T-helper 2 cell treated with Interferon-gamma antibody and Interleukin-4, amounts not matched to agents 100 ng/mL and 5 ng/mL, for 36 hours (primary cell): ENCODE results near the gene TMPRSS2. TPM values are rescaled to one million over a fixed set of nuclear protein-coding genes. Genes with fewer than 3 reads are reported as not detected.

Source experiments
- intact Hi-C: fragments of 100-400 bp; cut with micrococcal nuclease; formaldehyde crosslinking; loops from one replicate; pipeline ENCODE4 v1.15.1; 2023
- total RNA-seq: library from RNA; stranded (reverse); gene quantifications from 2 replicates; pipeline ENCODE4 v1.2.3, GENCODE V29; 2022

The TMPRSS2 gene
- total RNA-seq: not detected in 2 replicates

DNA sequence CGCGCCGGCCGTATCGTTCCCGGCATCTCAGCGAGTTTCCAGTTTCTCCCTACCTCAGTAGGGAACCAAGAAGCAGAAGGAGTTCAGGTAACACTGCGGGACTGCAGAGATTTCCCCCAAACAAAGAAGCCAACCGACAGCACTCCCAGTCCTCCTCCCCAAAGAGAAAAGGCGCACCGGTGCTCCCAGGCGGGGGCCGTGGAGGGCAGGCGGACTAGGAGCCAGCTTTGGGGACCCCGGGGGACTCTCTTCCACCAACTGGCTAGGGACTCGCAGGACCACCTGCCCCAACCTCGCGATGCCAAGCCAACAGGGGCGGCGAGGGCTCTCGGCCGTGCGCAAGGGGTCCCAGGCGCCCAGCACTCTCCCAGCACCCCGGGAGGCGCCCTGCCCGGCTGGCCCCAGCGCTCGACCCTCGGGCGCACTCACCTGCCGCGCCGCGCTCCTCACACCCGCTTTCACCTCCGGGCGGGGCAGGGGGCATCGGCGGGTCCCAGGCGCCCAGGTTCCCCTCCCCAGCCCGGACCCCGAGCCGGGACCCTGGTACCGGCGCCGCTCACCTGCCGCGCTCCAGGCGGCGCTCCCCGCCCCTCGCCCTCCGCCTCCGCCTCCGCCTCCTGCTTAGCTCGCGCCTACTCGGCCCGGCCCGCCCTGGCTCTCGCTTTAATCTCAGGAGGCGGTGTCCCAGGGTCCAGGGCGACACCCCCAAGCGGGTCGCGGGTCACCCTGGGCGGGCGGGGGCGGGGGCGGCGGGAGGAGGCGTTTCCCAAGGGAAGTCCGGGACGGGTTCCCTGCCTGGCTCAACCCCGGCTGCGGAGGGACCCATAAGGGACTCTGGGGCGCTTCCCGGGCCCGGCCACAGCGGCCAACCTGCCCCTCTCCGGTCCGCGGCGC lies at the start of gene TMPRSS2:
TSS of gene TMPRSS2 (minus strand) at position 638 of the 894 bp plus-strand sequence. CDS start 10,025 bp downstream, outside the sequence.
- intact Hi-C loops: no loop called here

DNA sequence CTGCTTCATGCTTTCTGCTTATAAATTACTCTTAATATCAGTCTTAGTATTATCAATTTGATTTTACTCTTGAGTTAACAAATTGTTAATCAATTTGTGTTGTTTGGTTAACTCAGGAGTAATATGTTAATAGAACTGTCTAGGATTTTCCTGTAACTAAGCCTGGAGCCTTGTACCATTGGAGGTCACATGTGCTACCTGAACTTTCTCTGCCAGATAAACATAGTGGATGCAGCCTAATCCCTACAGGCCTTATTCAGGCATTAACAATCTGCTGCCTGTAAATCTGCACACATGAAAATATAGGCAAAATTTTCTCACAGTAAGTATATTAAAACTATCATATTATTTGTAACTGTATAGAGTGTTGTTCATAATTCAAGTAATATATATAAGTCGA lies 47.1 kb upstream of the TMPRSS2 start:
- intact Hi-C loops: no loop called here

DNA sequence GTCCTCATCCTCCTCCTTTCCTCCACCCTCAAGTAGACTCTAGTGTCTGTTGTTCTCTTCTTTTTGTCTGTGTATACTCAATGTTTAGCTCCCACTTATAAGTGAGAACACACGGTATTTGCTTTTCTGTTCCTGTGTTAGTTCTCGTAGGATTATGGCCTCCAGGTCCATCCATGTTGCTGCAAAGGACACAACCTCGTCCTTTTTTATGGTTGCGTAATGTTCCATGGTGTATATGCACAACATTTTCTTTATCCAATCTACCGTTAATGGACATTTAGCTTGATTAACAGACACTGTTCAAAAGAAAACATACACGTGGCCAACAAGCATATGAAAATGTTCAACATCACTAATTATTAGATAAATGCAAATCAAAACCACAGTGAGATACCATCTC lies 44.3 kb upstream of the TMPRSS2 start:
- intact Hi-C loops: no loop called here

DNA sequence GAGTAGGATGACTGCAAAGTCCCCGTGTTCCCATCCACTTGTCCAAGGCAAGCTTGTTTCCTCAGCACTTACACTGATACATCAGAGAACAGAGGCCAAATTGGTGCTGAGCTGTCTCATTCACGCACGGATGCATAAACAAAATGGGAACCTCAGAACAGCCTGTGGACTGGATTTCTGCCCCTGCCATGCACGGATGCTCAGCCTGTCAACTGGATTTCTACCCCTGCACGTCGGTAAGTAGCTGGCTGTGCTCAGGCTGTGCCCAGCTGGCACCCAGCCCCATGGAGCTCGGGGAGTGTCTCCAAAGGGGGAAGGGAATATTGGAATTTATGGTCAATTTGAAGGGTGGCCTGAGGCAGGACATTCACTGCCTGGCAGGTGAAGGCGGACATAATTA lies 40.8 kb upstream of the TMPRSS2 start:
- intact Hi-C loops: no loop called here

DNA sequence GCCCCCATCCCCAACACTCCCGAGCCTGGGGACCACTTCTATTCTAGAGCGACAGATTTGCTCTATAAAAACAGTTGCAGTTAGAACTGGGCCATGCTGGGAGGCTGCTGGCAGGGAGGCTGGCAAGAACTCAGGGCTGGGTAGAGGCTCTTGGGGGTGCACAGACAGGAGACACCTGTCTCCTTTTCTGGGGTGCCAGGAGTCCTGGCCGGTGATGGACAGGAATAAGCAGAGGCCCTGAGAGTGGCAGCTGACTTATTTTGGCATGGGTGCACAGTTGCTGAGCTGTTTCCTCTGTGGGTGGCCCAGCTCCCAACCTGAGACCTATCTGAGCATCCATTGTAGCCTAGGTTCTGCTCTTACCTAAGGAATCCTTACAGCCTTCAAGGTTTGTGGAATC lies 39.2 kb upstream of the TMPRSS2 start:
- intact Hi-C loops: no loop called here

DNA sequence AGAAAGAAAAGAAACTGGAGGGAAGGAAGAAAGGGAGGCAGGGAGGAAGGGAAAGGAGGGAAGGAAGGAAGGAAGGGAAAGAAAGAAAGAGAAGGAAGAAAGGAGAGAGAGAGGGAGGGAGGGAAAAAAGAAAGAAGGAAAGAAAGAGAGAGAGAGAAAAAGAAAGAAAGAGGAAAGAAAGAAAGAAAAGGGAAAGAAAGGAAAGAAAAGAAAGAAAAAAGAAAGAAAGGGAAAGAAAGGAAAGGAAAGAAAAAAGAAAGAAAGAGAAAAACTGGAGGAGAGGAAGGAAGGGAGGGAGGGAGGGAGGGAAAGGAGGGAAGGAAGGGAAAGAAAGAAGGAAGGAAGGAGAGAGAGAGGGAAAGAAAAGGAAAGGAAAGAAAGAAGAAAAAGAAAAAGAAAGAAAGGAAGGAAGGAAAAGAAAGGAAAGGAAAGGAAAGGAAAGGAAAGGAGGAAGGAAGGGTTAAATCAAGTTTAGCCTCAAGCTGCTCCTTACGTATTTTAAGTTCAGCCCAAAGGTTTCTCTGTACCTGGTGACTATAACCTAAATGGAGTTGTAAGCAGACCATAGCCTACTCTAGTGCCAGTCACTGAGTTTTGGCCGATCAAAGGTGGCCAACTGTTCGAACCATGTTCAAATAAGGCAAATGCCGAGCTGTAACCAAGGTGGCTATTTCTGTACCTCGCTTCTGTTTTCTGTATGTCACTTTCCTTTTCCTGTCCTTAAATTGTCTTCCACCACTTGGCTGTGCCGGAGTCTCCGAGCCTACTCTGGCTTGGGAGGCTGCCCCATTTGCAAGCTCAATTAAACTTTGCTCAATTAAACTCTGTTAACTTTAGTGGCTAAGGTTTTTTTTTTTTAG lies 37.8 kb upstream of the TMPRSS2 start:
- intact Hi-C loops: no loop called here

DNA sequence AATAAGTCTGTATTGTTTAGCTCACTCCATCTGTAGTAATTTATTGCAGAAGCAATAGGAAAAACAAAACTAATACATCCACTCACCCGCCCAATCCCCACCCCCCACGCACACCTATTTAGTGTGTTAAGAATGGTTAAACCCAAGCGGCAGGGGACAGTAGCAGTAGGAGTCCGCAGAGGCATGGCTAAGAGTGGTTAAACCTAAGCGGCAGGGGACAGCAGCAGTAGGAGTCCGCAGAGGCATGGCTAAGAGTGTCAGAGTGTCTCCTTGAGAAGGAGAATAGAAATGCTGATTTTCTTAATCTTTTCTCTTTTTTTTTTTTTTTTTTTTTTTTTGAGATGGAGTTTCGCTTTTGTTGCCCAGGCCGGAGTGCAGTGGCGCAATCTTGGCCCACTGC lies 34.8 kb upstream of the TMPRSS2 start:
- intact Hi-C loops: no loop called here

DNA sequence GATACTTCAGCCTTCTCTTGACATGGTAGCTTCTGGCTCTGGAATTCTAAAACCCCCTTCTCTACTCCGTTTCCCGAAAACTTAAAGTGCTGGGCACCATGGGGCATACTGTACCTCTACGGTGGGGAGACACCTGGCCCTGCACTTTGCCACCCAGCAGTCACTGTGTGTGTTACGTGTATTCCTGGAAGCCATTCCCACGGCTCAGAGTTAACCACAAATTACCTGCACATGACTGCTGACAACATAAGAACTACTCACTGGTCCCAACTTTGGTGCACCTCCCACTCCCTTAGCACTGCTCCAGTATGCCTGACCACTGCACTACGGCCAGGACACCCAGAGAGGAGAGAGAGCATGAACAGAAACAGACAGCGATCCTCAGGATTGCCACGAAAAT lies 29.4 kb upstream of the TMPRSS2 start:
- intact Hi-C loops: no loop called here

DNA sequence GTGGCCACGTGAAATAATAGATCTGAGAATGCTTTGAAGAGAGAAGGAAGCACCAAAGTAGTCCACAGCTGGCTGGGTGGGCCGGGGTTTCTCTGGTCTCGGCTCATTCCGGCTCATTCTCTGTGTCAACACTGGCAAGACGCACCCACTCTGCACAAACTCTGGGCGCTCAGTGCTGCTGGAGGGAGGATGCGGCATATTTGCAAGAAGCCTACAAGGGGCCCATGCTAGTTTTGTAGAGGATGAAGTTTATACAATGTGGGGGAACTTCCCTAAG lies 28.8 kb upstream of the TMPRSS2 start:
- intact Hi-C loops: no loop called here

DNA sequence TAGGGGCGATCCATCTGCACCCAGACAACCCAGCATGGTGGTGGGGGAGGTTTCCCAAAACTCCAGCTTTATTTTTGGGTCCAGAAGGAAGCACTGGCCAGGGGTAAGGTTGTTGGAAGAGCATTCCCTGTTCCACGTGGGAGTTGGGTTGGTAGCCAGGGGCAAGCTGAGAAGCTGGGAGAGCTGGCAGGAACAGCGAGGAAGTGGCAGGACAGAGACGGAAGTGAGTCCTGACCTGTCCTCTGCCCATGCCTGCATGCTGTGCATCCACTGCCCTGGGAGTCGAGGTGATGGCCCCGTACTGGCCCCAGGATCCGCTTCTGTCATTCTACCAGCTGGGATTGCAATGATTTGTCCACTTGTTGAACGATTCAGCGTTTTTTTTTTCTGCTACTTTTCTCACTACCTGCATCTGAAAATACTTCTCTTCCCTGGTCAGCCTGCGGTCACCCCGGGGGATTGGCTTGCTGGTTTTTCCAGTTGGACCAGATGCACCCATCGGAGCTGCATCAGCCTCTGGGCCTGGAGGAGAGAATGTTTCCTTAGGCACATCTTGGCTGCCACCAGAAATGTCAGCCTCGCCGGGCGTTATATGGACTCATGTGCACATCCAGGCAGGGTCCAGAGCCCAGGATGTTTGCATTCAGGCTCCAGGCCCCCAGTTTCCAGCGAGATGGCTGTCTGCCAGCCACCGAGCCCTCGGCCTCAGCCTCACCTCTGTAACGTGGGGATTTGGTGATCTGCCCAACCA lies 28.3 kb upstream of the TMPRSS2 start:
- intact Hi-C loops: no loop called here

DNA sequence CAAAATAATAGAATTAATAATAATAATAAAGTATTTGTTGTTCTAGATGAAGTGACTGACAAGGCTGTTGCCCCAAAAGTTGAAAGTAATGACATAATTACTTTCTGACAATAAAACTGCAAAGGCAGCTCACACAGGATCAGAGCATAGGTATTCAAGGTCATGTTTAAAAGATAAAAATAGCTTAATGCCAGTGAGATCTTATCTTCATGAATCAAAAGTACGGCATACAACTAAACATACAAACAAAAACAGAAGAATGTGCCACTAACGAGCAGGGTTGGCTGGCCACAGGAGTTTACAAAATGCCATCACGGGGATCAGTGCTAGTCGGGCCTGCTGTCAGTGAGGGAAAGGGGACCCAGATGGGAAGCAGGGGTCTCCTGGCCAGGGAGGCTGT lies 22.4 kb upstream of the TMPRSS2 start:
- intact Hi-C loops: no loop called here

DNA sequence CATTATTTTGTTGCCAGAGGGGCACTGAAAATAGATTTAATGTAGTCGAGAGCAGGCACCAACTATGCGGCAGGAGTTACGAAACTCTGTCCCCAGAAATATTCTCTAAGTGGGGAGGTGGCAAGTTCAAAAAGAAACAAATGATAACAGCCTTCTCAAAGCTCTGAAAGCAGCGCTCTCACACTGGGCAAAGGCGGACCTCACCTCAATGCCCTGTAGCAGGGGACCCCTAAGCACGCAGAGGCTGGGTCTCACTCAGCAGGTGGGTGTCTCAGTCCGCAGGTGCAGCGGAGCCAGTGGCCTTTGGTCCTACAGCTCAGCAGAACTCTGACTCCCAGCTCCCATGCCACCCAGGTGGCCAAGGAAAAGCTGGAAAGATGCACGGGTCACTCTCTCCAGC lies 21.8 kb upstream of the TMPRSS2 start:
- intact Hi-C loops: no loop called here

DNA sequence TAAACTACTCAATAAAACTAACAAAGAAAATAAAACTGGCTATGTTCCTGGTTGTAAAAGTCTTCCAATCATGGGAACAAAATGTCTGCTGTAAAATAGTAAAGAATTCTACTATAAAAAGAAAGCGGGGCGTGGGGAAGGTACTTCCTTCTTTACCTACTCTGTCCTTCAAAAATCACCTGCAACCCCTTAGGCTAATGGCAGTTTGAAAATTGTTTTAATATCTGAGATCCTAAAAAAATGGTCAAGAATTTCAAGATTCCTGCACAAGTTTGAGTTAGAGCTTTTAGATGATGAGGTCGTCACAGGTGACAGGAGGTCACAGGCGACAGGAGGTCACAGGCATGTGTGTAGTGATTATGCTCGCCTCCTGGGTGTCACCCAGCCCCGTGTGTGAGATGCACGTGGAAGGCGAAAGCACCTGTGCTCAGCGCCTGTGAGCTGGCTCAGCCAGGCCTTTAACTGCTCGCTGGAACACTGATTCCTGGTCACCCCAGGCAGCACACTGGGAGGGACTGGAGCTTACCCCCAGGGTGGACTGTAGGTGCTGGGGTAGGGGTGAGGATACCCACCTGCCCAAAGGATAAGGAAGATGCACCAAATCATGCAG lies 18.6 kb upstream of the TMPRSS2 start:
- intact Hi-C loops: no loop called here

DNA sequence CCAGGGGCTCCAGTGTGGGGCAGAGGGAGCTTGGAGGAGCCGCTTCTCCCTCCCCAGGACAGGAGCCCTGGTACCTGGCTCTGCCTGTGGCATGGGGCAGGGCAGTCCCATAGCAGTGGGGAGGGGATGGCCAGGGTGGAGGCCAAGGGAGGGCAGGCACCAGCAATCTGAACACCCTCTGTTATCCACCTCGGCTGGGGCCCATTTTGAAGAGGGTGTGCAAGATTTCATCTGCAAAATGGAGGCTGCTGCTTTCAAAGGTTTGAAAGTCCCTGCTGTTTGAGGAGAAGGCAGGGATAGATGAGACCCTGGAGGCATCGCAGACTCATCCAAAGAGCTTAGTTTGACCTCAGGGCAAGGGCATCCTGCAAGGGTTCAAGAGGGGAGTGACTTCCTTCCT lies 15.2 kb upstream of the TMPRSS2 start:
- intact Hi-C loops: no loop called here

DNA sequence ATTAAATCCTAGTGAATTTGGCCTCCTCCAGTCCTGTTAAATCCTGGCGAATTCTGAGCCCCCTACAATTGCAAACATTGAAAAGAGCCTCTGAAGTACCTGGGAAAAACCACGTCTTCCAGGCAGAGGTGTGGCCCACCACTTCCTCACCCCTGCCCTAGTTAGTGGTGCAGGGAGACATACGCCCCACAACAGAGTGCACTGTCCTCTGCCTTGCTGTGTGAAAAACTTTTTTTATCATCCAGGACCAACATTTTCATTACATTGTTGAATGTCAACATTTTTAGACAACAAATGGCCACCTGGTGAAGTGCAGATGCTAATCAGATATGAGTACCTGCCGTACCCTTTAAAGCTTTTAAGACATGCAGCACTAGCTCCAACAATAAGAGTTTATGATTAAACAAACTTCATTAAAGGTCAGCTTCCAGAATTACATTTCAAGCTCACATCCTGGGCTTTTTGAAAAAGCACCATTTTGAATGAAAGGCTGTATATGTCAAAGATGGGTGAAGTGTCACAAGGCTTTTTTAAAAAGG lies 13.6 kb upstream of the TMPRSS2 start:
- intact Hi-C loops: no loop called here

DNA sequence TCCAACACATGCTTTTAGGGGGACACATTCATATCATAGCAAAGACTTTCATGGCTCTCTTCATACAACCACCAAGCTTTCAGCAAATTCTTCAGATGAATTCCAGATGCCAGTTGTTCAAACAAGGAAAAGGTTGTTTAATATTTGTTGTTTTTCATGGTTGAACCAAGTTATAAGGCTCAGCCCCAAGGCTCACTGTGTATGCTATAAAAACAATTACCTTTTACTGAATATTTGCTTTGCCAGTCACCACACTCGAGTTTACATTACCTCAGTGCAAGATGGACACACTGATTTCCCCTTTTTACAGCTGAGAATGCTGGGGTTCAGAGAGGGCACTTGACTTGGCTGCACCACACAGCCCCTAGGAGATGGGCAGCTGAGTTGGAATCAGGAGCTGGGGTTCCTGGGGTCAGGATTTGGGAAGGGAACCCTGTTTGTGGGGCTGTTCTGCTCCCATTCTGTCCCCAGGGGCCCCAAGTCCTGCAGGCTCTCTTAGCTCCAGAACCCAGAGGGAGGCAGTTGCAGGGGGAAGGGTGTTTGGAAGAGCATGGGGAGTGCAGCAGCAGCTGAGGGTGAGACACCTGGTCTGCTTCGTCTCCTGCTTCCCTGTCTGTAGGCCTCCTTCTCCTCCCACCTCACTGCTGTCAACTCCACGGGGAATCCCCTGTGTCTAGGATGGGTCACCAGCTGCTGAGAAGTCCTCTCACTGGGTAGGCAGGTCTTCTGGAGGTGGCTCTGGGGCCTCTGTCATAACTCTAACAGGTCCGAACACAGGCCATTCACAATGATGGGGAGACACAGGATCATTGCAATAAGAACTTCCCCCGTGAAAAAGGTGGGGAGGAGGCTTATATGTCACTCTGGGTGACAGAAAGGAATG lies 12.8 kb upstream of the TMPRSS2 start:
- intact Hi-C loops: no loop called here

DNA sequence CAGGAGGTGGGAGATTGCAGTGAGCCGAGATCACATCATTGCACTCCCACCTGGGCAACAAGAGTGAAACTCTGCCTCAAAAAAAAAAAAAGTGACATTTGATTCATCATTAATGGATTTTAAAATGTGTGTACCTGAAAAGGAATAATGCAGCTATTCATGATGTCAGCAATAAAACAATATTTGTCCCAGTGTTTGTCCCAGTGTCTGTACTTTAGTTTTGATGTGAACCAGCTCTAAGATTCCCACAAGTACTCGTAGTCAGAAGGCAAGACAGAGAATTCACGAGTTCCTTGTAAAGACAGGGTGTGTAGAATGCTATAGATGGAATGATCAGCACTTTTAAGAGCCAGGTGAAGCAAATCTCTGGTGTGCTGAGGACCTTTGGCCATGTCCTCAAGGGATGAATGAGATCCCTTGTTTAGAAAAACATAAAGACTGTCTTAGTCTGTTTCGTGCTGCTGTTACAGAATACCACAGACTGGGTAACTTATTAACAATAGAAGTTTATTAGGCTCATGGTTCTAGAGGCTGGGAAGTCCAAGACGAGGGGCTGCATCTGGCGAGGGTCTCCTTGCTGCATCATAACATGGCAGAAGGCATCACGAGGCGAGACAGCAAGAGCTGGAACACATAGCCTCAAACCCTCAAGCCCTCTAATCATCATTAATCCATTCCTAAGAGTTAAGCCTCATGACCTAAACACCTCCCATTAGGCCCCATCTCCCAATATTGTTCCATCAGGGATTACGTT lies 12.0 kb upstream of the TMPRSS2 start:
- intact Hi-C loops: no loop called here

DNA sequence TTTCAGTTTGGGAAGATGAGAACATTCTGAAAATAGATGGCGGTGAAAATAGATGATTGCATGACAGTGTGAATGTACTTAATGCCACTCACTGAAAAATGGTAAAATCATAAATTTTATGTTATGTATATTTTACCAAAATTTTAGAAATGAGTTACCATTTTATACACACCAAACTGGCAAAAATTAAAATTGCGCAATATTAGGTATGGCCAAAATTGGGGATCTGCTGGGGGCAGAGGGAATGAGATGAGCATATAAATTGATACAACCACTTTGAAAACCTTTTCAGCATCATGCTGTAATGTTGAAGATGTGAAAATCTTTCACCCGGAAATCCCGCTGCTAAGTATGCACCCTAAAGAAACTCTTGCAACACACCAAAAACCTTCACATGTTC lies 10.8 kb upstream of the TMPRSS2 start:
- intact Hi-C loops: no loop called here

DNA sequence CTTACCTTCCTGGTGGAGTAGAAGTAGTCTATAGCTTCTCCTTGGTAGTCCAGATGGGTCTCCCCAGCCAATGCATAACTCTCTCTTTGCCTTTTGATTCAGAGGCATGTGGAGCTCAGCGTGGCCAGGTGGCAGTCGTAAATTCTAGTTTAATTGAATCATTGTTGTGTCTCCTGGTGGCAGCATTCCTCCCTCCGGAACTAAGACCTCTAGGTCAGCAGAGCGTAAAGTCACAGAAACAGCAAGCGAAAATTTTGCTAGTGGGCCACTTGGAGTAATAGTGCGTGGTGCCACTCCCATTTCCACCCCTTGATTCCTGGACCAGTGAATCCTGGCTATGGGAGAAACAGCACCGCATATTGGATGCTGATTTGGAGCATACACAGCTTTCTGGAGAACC lies 3.9 kb upstream of the TMPRSS2 start:
- intact Hi-C loops: no loop called here

DNA sequence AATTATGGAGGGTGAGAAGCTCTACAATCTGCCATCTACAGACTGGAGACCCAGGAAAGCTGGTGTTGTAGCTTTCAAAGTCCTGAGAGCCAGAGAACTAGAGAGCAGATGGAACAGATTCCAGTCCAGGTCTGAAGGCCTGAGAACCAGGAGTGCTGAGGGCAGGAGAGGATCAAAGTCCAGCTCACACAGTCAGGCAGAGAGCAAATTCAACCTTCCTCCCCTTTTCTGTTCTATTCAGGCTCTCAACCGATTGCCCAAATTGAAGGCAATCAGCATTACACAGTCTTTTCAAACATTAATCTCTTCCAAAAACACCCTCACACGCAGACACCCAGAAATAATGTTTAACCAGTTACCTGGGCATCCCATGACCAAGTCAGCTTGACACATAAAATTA lies 2.5 kb upstream of the TMPRSS2 start:
- intact Hi-C loops: no loop called here
